K562 (cell line): Measurements from ENCODE around the gene SLC1A5. TPM values are rescaled to one million over a fixed set of nuclear protein-coding genes. Genes with fewer than 3 reads are reported as not detected.

Experiments used
- ATAC-seq: fragments of 200-7000 bp; cut with Tn5 transposase; 3 replicates; pipeline ENCODE4 v1.9.1; 2020; ENCODE audit warnings: moderate library complexity
- BruUV-seq: library from RNA; stranded (reverse); fragments of 400-500 nt; replicated peaks from 2 replicates; lab custom pipeline; 2021; lab: Mats Ljungman, UMichigan
- CTCF ChIA-PET: fragments of 300-600 bp; formaldehyde crosslinking; extraction: SDS; loops from one replicate; lab custom pipeline; 2021; ENCODE audit warnings: low intra/inter-chr PET ratio; lab: Yijun Ruan, JAX
- POLR2A ChIA-PET: fragments of 300-600, 350-650 bp; sonication (Branson Sonifier 250); formaldehyde crosslinking; extraction: SDS; loops from one replicate; lab custom pipeline; 2021; ENCODE audit warnings: antibody characterized with exemption, inconsistent platforms; lab: Yijun Ruan, JAX
- DNase-seq, 4 experiments: peaks; one replicate each; pipeline versions ENCODE4 v3.0.0 to v3.0.0-alpha.2; 2011 to 2018; ENCODE audit warnings: low spot score in 3 of 4, mixed read lengths in 3 of 4; ENCODE audit errors: extremely low read depth in 1 of 4
- FAIRE-seq: peaks from 2 replicates; lab custom pipeline; 2011; peaks lifted over from hg19 to GRCh38; lab: Jason Lieb, UNC
- H2AFZ ChIP-seq: 2 replicates; pipeline ENCODE4 v1.6.0; 2011; ENCODE audit warnings: low read depth, low read length, control low read depth, inconsistent platforms
- H3K27ac ChIP-seq: fragments of 200-600 bp; 3 replicates; pipeline ENCODE4 v1.8.0; 2011; ENCODE audit warnings: low read depth, mild to moderate bottlenecking, control low read depth, inconsistent platforms, low read length, moderate library complexity, mixed read lengths; ENCODE audit errors: extremely low read depth
- H3K27me3 ChIP-seq, 2 experiments: fragments of 300-600 bp in 1 of 2; 2 replicates in 1 of 2; 3 replicates in 1 of 2; pipeline versions ENCODE4 v1.6.0 to v1.8.0; 2011; ENCODE audit warnings: inconsistent platforms in 2 of 2, low read length in 2 of 2, mild to moderate bottlenecking in 1 of 2, mixed read lengths in 1 of 2, moderate library complexity in 1 of 2; ENCODE audit not compliant: control insufficient read depth in 2 of 2, insufficient read depth in 2 of 2
- H3K36me3 ChIP-seq: fragments of 300-600 bp; 3 replicates; pipeline ENCODE4 v1.8.0; 2011; ENCODE audit warnings: mild to moderate bottlenecking, low read length, inconsistent platforms; ENCODE audit not compliant: control insufficient read depth, insufficient read depth
- H3K4me1 ChIP-seq, 2 experiments: fragments of 200-600 bp in 1 of 2; replicated peaks in 1 of 2; 2 replicates in 1 of 2; 3 replicates in 1 of 2; pipeline versions ENCODE4 v1.5.1 to v1.8.0; 2011; ENCODE audit warnings: inconsistent platforms in 2 of 2, low read length in 2 of 2, mild to moderate bottlenecking in 1 of 2, mixed read lengths in 1 of 2, moderate library complexity in 1 of 2; ENCODE audit not compliant: control insufficient read depth in 2 of 2, insufficient read depth in 2 of 2
- H3K4me2 ChIP-seq: 2 replicates; pipeline ENCODE4 v1.6.1; 2011; ENCODE audit warnings: low read length, control low read depth, inconsistent platforms, mixed read lengths; ENCODE audit not compliant: insufficient read depth
- H3K4me3 ChIP-seq: fragments of 200-600 bp; sonication (generic), shearing (Covaris generic); 2 replicates; pipeline ENCODE4 v1.5.1; 2016; ENCODE audit warnings: control low read depth, inconsistent platforms
- H3K79me2 ChIP-seq: fragments of 200-600 bp; 3 replicates; pipeline ENCODE4 v1.8.0; 2011; ENCODE audit warnings: low read length, inconsistent platforms; ENCODE audit not compliant: control insufficient read depth, insufficient read depth
- H3K9ac ChIP-seq, 2 experiments: 2 replicates each; pipeline versions ENCODE4 v1.6.0 to v1.6.1; 2011; ENCODE audit warnings: low read depth in 2 of 2, low read length in 2 of 2, control low read depth in 1 of 2, inconsistent platforms in 1 of 2, mild to moderate bottlenecking in 1 of 2, mixed read lengths in 1 of 2; ENCODE audit not compliant: insufficient read depth in 1 of 2
- H3K9me1 ChIP-seq: one replicate; pipeline ENCODE4 v1.6.0; 2011; ENCODE audit warnings: inconsistent platforms, mild to moderate bottlenecking, low read length, moderate library complexity; ENCODE audit not compliant: control insufficient read depth, insufficient read depth
- H3K9me3 ChIP-seq: replicated peaks from 2 replicates; pipeline ENCODE4 v1.5.1; 2011; ENCODE audit warnings: low read depth, low read length, inconsistent platforms; ENCODE audit not compliant: control insufficient read depth, insufficient read depth
- H4K20me1 ChIP-seq: replicated peaks from 2 replicates; pipeline ENCODE4 v1.6.1; 2011; ENCODE audit warnings: low read length, inconsistent platforms, mixed read lengths; ENCODE audit not compliant: control insufficient read depth, insufficient read depth
- ASH1L ChIP-seq: fragments of 450-650 bp; IDR thresholded peaks from 2 replicates; pipeline ENCODE4 v1.6.1; 2018; ENCODE audit warnings: borderline replicate concordance, mild to moderate bottlenecking, low read depth; ENCODE audit not compliant: partially characterized antibody
- BACH1 ChIP-seq: fragments of 200-800 bp; sonication (Bioruptor generic); IDR thresholded peaks from 2 replicates; pipeline ENCODE4 v1.6.1; 2016; ENCODE audit warnings: missing genetic modification characterization, missing compliant biosample characterization
- BHLHE40 ChIP-seq: IDR thresholded peaks from 2 replicates; pipeline ENCODE4 v1.6.1; 2011; ENCODE audit warnings: low read length, improper control_type of control experiment
- C11orf30 ChIP-seq: fragments of 450-650 bp; IDR thresholded peaks from 2 replicates; pipeline ENCODE4 v1.6.1; 2016; ENCODE audit warnings: low read depth, mild to moderate bottlenecking
- CC2D1A ChIP-seq: fragments of 450-650 bp; IDR thresholded peaks from 2 replicates; pipeline ENCODE4 v1.6.1; 2017; ENCODE audit warnings: mild to moderate bottlenecking
- CCAR2 ChIP-seq: fragments of 200-400 bp; formaldehyde crosslinking; IDR thresholded peaks from 2 replicates; pipeline ENCODE4 v1.6.1; 2017; ENCODE audit warnings: mild to moderate bottlenecking, low read depth, low read length
- CHD2 ChIP-seq: IDR thresholded peaks from 2 replicates; pipeline ENCODE4 v1.6.1; 2011; ENCODE audit warnings: low read depth, low read length
- DMBX1 ChIP-seq: fragments of 250-450 bp; sonication (Bioruptor Pico); IDR thresholded peaks from 2 replicates; pipeline ENCODE4 v1.8.0; 2022; ENCODE audit warnings: inconsistent platforms, mild to moderate bottlenecking, moderate library complexity, borderline replicate concordance
- ETV1 ChIP-seq: fragments of 450-650 bp; conservative IDR thresholded peaks from 2 replicates; pipeline ENCODE4 v1.6.1; 2016; ENCODE audit warnings: missing genetic modification characterization, control low read depth, low read depth, missing compliant biosample characterization
- FOS ChIP-seq: IDR thresholded peaks from 3 replicates; pipeline ENCODE4 v1.6.1; 2011; ENCODE audit not compliant: insufficient read length; ENCODE audit errors: extremely low read depth
- NEUROD1 ChIP-seq: fragments of 150-350 bp; IDR thresholded peaks from 2 replicates; pipeline ENCODE4 v1.6.1; 2014; ENCODE audit warnings: borderline replicate concordance, low read length, low read depth; ENCODE audit not compliant: partially characterized antibody
- NFYB ChIP-seq: IDR thresholded peaks from 2 replicates; pipeline ENCODE4 v1.6.1; 2011; ENCODE audit warnings: mild to moderate bottlenecking, moderate library complexity; ENCODE audit not compliant: insufficient read length; ENCODE audit errors: extremely low read depth
- NRF1 ChIP-seq, 2 experiments: fragments of 450-650 bp; IDR thresholded peaks in 1 of 2; conservative IDR thresholded peaks in 1 of 2; 2 replicates each; pipeline ENCODE4 v1.6.1; 2014; ENCODE audit warnings: mild to moderate bottlenecking in 2 of 2
- PTRF ChIP-seq: fragments of 450-650 bp; IDR thresholded peaks from 2 replicates; pipeline ENCODE4 v1.6.1; 2016; ENCODE audit warnings: mild to moderate bottlenecking, missing genetic modification characterization, missing compliant biosample characterization
- PYGO2 ChIP-seq: fragments of 450-650 bp; IDR thresholded peaks from 2 replicates; pipeline ENCODE4 v1.6.1; 2016; ENCODE audit warnings: mild to moderate bottlenecking, missing genetic modification characterization, moderate library complexity, missing compliant biosample characterization
- WGBS: fragments of 100-300 bp; shearing (Covaris generic); methylation state at CpG from one replicate; pipeline ENCODE4 v1.1.6; 2016; ENCODE audit warnings: low coverage, mixed read lengths; ENCODE audit not compliant: insufficient coverage; ENCODE audit errors: missing lambda C conversion rate; 5-methylcytosine and 5-hydroxymethylcytosine counted together
- in situ Hi-C: fragments of 300-500 bp; cut with MboI; formaldehyde crosslinking; loops from 4 replicates; pipeline ENCODE4 v1.15.0; 2018; ENCODE audit warnings: inconsistent platforms, mixed read lengths
- intact Hi-C: fragments of 100-400 bp; cut with micrococcal nuclease; formaldehyde crosslinking; loops from 2 replicates; pipeline ENCODE4 v1.14.2; 2022
- polyA plus RNA-seq, 8 experiments: library from polyadenylated mRNA; depleted of rRNA in 4 of 8; stranded (reverse) in 5 of 8; unstranded in 3 of 8; fragments of >200 nt; fragmentation: Nextera tagmentation in 2 of 8; fragmentation: Illumina TruSeq in 1 of 8; extraction: Ambion mirVana in 2 of 8; extraction: Trizol in 1 of 8; gene quantifications; 2 replicates each; pipeline versions ENCODE4 v1.2.1 to v1.2.3, GENCODE V29; 2011 to 2014; ENCODE audit warnings: inconsistent platforms in 1 of 8, missing spikeins in 1 of 8
- total RNA-seq, 7 experiments: library from RNA; depleted of rRNA in 6 of 7; stranded (reverse); fragments of >200 nt in 6 of 7; fragmentation: Illumina TruSeq in 2 of 7; extraction: Trizol in 2 of 7; gene quantifications; 2 replicates each; pipeline versions ENCODE4 v1.2.1 to v1.2.3, GENCODE V29; 2011 to 2021; ENCODE audit warnings: low replicate concordance in 1 of 7
- TF ChIP-seq, protein P1 (sequence below): fragments of 450-650 bp; IDR thresholded peaks from 2 replicates; pipeline ENCODE4 v1.6.1; 2016; ENCODE audit warnings: missing biosample characterization, missing genetic modification characterization
- TF ChIP-seq, protein P2 (sequence below): fragments of 450-650 bp; IDR thresholded peaks from 2 replicates; pipeline ENCODE4 v1.6.1; 2016
- TF ChIP-seq, protein P3 (sequence below): fragments of 250-450 bp; sonication (Bioruptor Pico); IDR thresholded peaks from 2 replicates; pipeline ENCODE4 v1.8.0; 2022; ENCODE audit warnings: moderate library complexity, mild to moderate bottlenecking, inconsistent platforms

Gene SLC1A5
- total and polyA plus RNA-seq, 9 of the 15 experiments (the other 6 are each of a cell fraction or from before 2014, with no cell fraction given), result 31.2 to 417 (median 134) TPM

DNA sequence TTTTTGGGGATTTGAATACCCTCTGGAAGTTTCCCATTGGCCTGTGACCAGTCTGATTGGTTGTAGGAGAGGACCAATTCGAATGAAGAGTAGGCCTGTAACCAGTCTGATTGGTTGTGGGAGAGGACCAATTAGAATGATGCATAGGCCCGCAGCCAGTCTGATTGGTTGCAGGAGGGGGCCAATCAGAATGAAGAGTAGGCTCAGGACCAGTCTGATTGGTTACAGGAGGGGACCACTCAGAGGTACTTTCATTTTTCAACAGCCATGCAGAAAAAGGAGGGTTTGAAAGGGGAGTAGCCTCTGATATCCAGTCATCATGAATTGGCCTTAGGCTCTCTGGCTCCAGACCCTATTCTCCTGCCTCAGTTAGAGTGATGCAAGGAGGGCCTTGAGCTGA, 30.4 kb upstream of the SLC1A5 start:
- peak in 3 of 4 experiments; percentile 48 to 76 (median 58) for DNase-seq
- H4K20me1 ChIP-seq, result no peaks in the 10 kb centered on the region
- WGBS, result 34% methylated on average over 2 of the region's 2 CpGs
- no peak overlapping the region for H3K27ac ChIP-seq
- intact Hi-C loops, result no loop called here
- H3K9ac ChIP-seq, result no peak overlapping the region
- ATAC-seq, result peak; percentile 95
- POLR2A ChIA-PET, result interaction anchor here (1.1 to 1.7 kb wide), 2 partner anchors 34 to 53 kb away, joined by 3 to 6 read pairs; no protein-coding TSS in a partner anchor
- no peaks in the 10 kb centered on the region for H3K9me3 ChIP-seq
- no peaks in the 10 kb centered on the region for H3K36me3 ChIP-seq
- in situ Hi-C loops, result no loop called here
- H2AFZ ChIP-seq, result peak overlapping the region; percentile 63; the same call in 1 of the 2 replicates
- no TSS peak for BruUV-seq
- peaks cover 2 to 12% of the 10 kb centered on the region in 2 experiments; a peak in 2 of 5 replicates for H3K4me1 ChIP-seq
- no peak overlapping the region; the same call in 1 of the 2 replicates for H3K4me2 ChIP-seq
- no peaks in the 10 kb centered on the region for H3K79me2 ChIP-seq
- no peaks in the 10 kb centered on the region for H3K27me3 ChIP-seq
- H3K9me1 ChIP-seq, result no peaks in the 10 kb centered on the region
- FAIRE-seq, result peak; percentile 67
- H3K4me3 ChIP-seq, result no peak overlapping the region
- CTCF ChIA-PET, result no interaction called here
- TF ChIP-seq C11orf30 (0 out of 2 replicates have a peak, but pooled peaks have one; percentile 13), NFYB (peak; percentile 90), DMBX1 (CRISPR knock-in tag) (peak; percentile 16; the same call in 1 of the 2 replicates), CCAR2 (no peak), FOS (peak; percentile 92), BHLHE40 (no peak), ASH1L (peak; percentile 95), CHD2 (peak; percentile 59; the same call in 1 of the 2 replicates), NRF1 (conservative IDR thresholded peaks at IDR 0.05 in 1 of 2, IDR thresholded peaks at IDR 0.05 in 1 of 2) (peak in 1 of 2 experiments; percentile 16; a peak in 1 of 4 replicates), NEUROD1 (peak; percentile 84), BACH1 (tag) (peak; percentile 63; the same call in 1 of the 2 replicates), PTRF (tag) (peak; percentile 53; the same call in 1 of the 2 replicates), PYGO2 (tag) (peak; percentile 85), ETV1 (tag) (no peak), CC2D1A (peak; percentile 96)
- TF ChIP-seq, protein P1, sequence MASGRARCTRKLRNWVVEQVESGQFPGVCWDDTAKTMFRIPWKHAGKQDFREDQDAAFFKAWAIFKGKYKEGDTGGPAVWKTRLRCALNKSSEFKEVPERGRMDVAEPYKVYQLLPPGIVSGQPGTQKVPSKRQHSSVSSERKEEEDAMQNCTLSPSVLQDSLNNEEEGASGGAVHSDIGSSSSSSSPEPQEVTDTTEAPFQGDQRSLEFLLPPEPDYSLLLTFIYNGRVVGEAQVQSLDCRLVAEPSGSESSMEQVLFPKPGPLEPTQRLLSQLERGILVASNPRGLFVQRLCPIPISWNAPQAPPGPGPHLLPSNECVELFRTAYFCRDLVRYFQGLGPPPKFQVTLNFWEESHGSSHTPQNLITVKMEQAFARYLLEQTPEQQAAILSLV, result peak; percentile 42; the same call in 1 of the 2 replicates
- TF ChIP-seq, protein P2, sequence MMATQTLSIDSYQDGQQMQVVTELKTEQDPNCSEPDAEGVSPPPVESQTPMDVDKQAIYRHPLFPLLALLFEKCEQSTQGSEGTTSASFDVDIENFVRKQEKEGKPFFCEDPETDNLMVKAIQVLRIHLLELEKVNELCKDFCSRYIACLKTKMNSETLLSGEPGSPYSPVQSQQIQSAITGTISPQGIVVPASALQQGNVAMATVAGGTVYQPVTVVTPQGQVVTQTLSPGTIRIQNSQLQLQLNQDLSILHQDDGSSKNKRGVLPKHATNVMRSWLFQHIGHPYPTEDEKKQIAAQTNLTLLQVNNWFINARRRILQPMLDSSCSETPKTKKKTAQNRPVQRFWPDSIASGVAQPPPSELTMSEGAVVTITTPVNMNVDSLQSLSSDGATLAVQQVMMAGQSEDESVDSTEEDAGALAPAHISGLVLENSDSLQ, result 0 out of 2 replicates have a peak, but pooled peaks have one; percentile 38
- TF ChIP-seq, protein P3, sequence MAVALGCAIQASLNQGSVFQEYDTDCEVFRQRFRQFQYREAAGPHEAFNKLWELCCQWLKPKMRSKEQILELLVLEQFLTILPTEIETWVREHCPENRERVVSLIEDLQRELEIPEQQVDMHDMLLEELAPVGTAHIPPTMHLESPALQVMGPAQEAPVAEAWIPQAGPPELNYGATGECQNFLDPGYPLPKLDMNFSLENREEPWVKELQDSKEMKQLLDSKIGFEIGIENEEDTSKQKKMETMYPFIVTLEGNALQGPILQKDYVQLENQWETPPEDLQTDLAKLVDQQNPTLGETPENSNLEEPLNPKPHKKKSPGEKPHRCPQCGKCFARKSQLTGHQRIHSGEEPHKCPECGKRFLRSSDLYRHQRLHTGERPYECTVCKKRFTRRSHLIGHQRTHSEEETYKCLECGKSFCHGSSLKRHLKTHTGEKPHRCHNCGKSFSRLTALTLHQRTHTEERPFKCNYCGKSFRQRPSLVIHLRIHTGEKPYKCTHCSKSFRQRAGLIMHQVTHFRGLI, result peak; percentile 59; the same call in 1 of the 2 replicates
